Esophagus mucosa (tissue), 1 donor: Measurements from ENCODE around the gene METRN. TPM values are rescaled to one million over a fixed set of nuclear protein-coding genes. Genes with fewer than 3 reads are reported as not detected.

ENCODE experiments used
- ATAC-seq: fragments of 200-7000 bp; cut with Tn5 transposase; one replicate; pipeline ENCODE4 v1.9.1; 2020
- total RNA-seq: library from RNA; stranded (reverse); gene quantifications from one replicate; pipeline ENCODE4 v1.2.4, GENCODE V29; 2023
- donor health status: DM: yes; HTN: yes; CAD: no.

Gene METRN
- 9.6 TPM for total RNA-seq

GRCh38 chr16:714558-715476, at the start of gene METRN:
METRN (plus strand) TSS chr16:715118; CDS start chr16:715290, 172 bp downstream.
- peak; percentile 65 for ATAC-seq

DNA sequence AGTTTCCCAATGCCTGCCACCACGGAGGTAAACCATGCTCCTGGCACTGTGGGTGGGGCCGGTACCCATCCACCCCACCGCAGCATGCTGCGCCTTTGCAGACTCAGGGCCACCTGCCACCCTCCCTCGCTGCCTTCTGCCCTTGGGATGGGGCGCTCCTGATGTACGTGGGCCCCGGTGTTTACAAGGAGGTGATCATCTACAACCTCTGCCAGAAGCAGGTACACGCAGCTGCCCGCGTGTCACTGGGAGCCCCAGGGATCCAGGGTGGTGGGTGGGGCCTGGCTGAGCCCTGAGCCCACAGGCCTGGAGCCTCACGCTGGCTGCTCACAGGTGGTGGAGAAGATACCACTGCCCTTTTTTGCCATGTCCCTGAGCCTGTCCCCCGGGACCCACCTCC, 48.3 kb upstream of the METRN start:
- ATAC-seq = no peak

DNA sequence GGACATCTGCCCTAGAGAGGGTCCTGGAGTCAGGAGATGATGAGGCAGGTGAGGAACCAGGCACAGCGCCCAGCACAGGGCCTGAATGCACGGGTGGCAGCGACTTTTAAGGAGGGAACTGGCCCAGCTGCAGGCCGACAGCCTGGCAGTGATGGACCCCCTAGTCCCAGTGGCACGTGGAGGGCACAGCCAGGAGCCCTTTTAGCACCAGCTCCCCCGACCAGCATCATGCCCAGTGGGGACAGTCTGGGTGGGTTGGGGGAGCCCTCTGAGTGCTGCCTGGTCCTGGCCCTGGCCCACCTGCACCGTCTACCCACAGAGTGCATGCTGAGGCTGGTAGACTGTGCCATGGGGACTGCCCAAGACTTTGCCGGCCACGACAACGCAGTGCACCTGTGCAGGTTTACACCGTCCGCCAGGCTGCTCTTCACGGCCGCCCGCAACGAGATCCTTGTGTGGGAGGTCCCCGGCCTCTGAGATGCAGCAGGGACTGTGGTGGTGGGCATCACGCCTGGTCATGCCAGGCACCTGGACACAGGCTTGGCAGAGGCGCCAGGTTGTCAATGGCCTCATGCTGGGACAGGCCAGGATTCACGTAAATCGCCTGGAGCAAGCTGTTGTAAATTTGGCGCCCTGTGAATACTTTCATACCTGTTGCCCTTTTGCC, 47.7 kb upstream of the METRN start:
- ATAC-seq = no peak

GRCh38 chr16:667780-668518, 47.0 kb upstream of the METRN start, which contains the start of gene RHOT2:
RHOT2 (plus strand) TSS chr16:668132; CDS start chr16:668200, 68 bp downstream.
- peak; percentile 90 for ATAC-seq

- peak; percentile 0 for ATAC-seq
These were observed 46.3 kb upstream of the METRN start for GRCh38 chr16:668519-669171.

DNA sequence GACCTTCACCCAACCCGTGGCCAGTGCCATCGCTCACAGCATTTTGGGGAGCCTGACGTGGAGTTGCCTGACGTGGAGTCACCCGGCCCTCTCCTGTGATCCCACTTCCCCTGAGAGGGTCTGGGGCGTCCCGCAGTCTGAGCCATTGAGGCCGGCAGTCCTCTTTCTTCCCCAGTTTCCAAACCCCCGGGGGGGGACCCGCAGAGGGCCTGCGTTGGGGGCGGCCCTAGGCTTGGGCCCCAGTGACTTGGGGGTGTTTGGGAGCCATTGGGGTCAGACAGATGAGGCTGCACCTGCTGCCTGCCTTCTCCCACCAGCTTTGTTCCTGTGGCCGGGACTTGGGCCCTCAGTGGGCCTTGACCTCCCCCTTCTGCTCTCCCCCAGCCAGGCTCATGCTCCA, 45.3 kb upstream of the METRN start:
- no peak for ATAC-seq

GRCh38 chr16:670485-671352, 44.2 kb upstream of the METRN start:
- ATAC-seq = no peak

GRCh38 chr16:671353-672131, 43.4 kb upstream of the METRN start:
- ATAC-seq = no peak

DNA sequence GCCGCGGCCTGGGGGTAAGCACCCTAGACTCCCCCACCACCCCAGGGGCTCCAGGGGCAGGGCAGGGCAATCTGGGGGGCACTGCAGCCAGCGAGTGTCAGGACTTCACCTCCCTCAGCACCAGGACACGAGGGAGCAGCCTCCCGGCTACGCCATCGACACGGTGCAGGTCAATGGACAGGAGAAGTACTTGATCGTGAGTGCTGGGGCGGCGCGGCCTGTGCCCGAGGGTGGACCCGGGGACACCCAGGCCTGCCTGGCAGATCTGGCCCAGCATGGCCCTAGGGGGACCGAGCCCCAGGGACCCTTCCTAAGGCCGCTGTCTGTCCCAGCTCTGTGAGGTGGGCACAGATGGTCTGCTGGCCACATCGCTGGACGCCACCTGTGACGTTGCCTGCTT, 42.5 kb upstream of the METRN start:
- ATAC-seq = no peak

- ATAC-seq = no peak
These were observed 42.1 kb upstream of the METRN start for GRCh38 chr16:672851-673250.

DNA sequence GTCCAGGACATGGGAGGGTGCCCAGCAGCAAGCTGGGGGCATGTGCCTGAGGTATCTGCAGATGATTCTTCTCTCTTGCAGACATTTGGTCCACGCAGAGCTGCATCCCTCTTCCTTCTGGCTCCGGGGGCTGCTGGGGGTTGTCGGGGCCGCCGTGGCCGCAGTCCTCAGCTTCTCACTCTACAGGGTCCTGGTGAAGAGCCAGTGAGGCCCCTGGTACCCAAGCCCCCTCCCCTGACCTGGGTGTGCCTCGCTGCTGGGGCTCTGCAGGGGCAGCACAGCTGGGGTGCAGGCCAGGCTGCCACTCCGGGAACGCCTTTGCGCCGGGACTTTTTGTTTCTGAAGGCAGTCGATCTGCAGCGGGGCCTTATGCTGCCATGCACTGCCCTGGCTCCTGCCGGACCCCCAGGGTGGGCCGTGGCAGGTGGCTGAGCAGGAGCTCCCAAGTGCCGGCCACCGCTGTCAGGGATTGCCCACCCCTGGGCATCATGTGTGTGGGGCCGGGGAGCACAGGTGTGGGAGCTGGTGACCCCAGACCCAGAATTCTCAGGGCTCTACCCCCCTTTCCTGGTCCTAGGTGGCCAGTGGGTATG, 41.4 kb upstream of the METRN start:
- no peak for ATAC-seq

GRCh38 chr16:674214-674881, 40.6 kb upstream of the METRN start:
- ATAC-seq = no peak

GRCh38 chr16:674968-675883, 39.7 kb upstream of the METRN start, which contains the start of gene RHBDL1:
RHBDL1 (plus strand) TSS chr16:675671; CDS start chr16:675791, 120 bp downstream.
- ATAC-seq = no peak

- ATAC-seq = no peak
These were observed 38.9 kb upstream of the METRN start for GRCh38 chr16:675884-676564.

GRCh38 chr16:676565-676902, 38.4 kb upstream of the METRN start:
- ATAC-seq = no peak

DNA sequence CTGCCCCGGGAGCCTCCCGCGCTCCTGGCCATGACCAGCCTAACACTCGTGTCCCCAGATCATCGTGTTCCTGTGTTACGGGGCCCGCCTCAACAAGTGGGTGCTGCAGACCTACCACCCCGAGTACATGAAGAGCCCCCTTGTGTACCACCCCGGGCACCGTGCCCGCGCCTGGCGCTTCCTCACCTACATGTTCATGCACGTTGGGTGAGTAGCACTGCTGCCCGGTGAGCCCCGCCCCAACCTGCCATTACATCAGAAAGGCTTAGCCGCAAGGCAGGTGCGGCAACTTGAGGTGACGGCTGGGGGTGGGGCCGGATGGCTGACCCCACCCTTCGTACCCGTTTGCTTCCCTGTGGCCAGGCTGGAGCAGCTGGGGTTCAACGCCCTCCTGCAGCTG, 38.0 kb upstream of the METRN start:
- ATAC-seq = peak; percentile 67

- ATAC-seq = peak; percentile 0
These were observed 37.4 kb upstream of the METRN start for GRCh38 chr16:677316-678190.
